Tongue (tissue), 2 donors: ENCODE data around the gene KPTN. TPM values are rescaled to one million over a fixed set of nuclear protein-coding genes. Genes with fewer than 3 reads are reported as not detected.
"Not testable (repeated sequence)": the region's sequence is repeated elsewhere in the genome, so short reads cannot be mapped to it uniquely, and the experiment has no call there.

ENCODE experiments used
- DNase-seq: peaks from one replicate; pipeline ENCODE4 v3.0.0-alpha.2; 2015
- total RNA-seq: library from RNA; depleted of rRNA; stranded (reverse); fragments of >200 nt; gene quantifications from one replicate; pipeline ENCODE4 v1.2.3, GENCODE V29; 2014

KPTN gene
- total RNA-seq, 1 donor from 2014 or later = 3.8 TPM

- DNase-seq = no peak
Measured at GRCh38 chr19:47491358-47492136, 7.5 kb upstream of the KPTN start.

GRCh38 chr19:47490847-47491246 lies 6.8 kb upstream of the KPTN start:
- no peak for DNase-seq

GRCh38 chr19:47490031-47490430 lies 6.0 kb upstream of the KPTN start:
- no peak for DNase-seq

GRCh38 chr19:47489072-47489914 lies 5.3 kb upstream of the KPTN start:
- DNase-seq = no peak

GRCh38 chr19:47487551-47488515 lies 3.8 kb upstream of the KPTN start:
- DNase-seq = no peak

GRCh38 chr19:47486900-47487299 lies 2.9 kb upstream of the KPTN start:
- DNase-seq = peak; percentile 65

- not testable (repeated sequence) for DNase-seq
Measured at GRCh38 chr19:47486220-47486619, 2.2 kb upstream of the KPTN start.

- DNase-seq = no peak
Measured at GRCh38 chr19:47485210-47485609, 1.2 kb upstream of the KPTN start.

- no peak for DNase-seq
Measured at GRCh38 chr19:47483200-47483599, 819 bp downstream of the KPTN start.

GRCh38 chr19:47481460-47482052 lies 2.5 kb downstream of the KPTN start:
- no peak for DNase-seq

GRCh38 chr19:47480658-47481057 lies 3.4 kb downstream of the KPTN start:
- no peak for DNase-seq

GRCh38 chr19:47479701-47480503 lies 4.1 kb downstream of the KPTN start:
- no peak for DNase-seq

GRCh38 chr19:47476438-47476972 lies 7.5 kb downstream of the KPTN start:
- DNase-seq = no peak

GRCh38 chr19:47475465-47475864 lies 8.6 kb downstream of the KPTN start:
- no peak for DNase-seq

- no peak for DNase-seq
Measured at GRCh38 chr19:47473336-47473735, 10.7 kb downstream of the KPTN start.

- DNase-seq = peak; percentile 92
Measured at GRCh38 chr19:47471733-47472457, 12.1 kb downstream of the KPTN start, which contains the start of gene SLC8A2. Gene SLC8A2, minus strand, starts transcription at chr19:47471893. Its CDS starts 5,490 bp downstream, at chr19:47466403.

GRCh38 chr19:47471381-47471732 lies 12.7 kb downstream of the KPTN start:
- no peak for DNase-seq

- DNase-seq = no peak
Measured at GRCh38 chr19:47470447-47471195, 13.4 kb downstream of the KPTN start.

GRCh38 chr19:47469719-47470118 lies 14.3 kb downstream of the KPTN start:
- DNase-seq = no peak
